ENCODE data around the gene CHST13.

CHST13 gene

GRCh38 chr3:126493739-126494138 lies 30.2 kb upstream of the CHST13 start:
- no peak for TF ChIP-seq CTCF (IDR thresholded peaks at IDR 0.05; ENCODE audit: borderline replicate concordance, control extremely low read depth, extremely low read depth, insufficient read depth, missing control alignments)
- no peak for DNase-seq (ENCODE audit: low spot score)
- in situ Hi-C loops (cut with MboI; ENCODE audit: low sequenced_read_pairs, unreplicated experiment): no loop called here

GRCh38 chr3:126494204-126494969 lies 29.6 kb upstream of the CHST13 start:
- TF ChIP-seq CTCF (IDR thresholded peaks at IDR 0.05; ENCODE audit: borderline replicate concordance, control extremely low read depth, extremely low read depth, insufficient read depth, missing control alignments): no peak
- no peak for DNase-seq (ENCODE audit: low spot score)
- in situ Hi-C loops (cut with MboI; ENCODE audit: low sequenced_read_pairs, unreplicated experiment): no loop called here

- TF ChIP-seq CTCF (IDR thresholded peaks at IDR 0.05; ENCODE audit: borderline replicate concordance, control extremely low read depth, extremely low read depth, insufficient read depth, missing control alignments): no peak
- no peak for DNase-seq (ENCODE audit: low spot score)
- in situ Hi-C loops (cut with MboI; ENCODE audit: low sequenced_read_pairs, unreplicated experiment): no loop called here
Observed at GRCh38 chr3:126494970-126495230, 29.1 kb upstream of the CHST13 start.

- in situ Hi-C loops (cut with MboI; ENCODE audit: low sequenced_read_pairs, unreplicated experiment): no loop called here
- no peak for TF ChIP-seq CTCF (IDR thresholded peaks at IDR 0.05; ENCODE audit: borderline replicate concordance, control extremely low read depth, extremely low read depth, insufficient read depth, missing control alignments)
Observed at GRCh38 chr3:126495786-126496185, 28.2 kb upstream of the CHST13 start.

GRCh38 chr3:126496894-126497850 lies 26.8 kb upstream of the CHST13 start:
- in situ Hi-C loops (cut with MboI; ENCODE audit: low sequenced_read_pairs, unreplicated experiment): no loop called here
- no peak for TF ChIP-seq CTCF (IDR thresholded peaks at IDR 0.05; ENCODE audit: borderline replicate concordance, control extremely low read depth, extremely low read depth, insufficient read depth, missing control alignments)
- DNase-seq (ENCODE audit: low spot score): no peak

More at GRCh38 chr3:126495786-126496185, 28.2 kb upstream of the CHST13 start:
- DNase-seq (ENCODE audit: low spot score): no peak

- DNase-seq (ENCODE audit: low spot score): no peak
- in situ Hi-C loops (cut with MboI; ENCODE audit: low sequenced_read_pairs, unreplicated experiment): no loop called here
- TF ChIP-seq CTCF (IDR thresholded peaks at IDR 0.05; ENCODE audit: borderline replicate concordance, control extremely low read depth, extremely low read depth, insufficient read depth, missing control alignments): no peak
Observed at GRCh38 chr3:126497956-126498355, 26.0 kb upstream of the CHST13 start.
